MCF 10A (cell line): Measurements from ENCODE around the gene ITPA. TPM values are rescaled to one million over a fixed set of nuclear protein-coding genes. Genes with fewer than 3 reads are reported as not detected.
A peak's percentile ranks its signal among the peaks of the same experiment; 100 is the strongest.

Experiments used
- BruUV-seq: library from RNA; stranded (reverse); fragments of 400-500 nt; replicated peaks from 2 replicates; lab custom pipeline; 2021; lab: Mats Ljungman, UMichigan
- CTCF ChIA-PET: fragments of 300-600 bp; sonication (Branson Sonifier 250); formaldehyde crosslinking; extraction: SDS; loops from one replicate; lab custom pipeline; 2021; ENCODE audit warnings: antibody characterized with exemption, inconsistent platforms; lab: Yijun Ruan, JAX
- POLR2A ChIA-PET: fragments of 300-600, 350-650 bp; sonication (Branson Sonifier 250); formaldehyde crosslinking; extraction: SDS; loops from one replicate; lab custom pipeline; 2020; ENCODE audit warnings: antibody characterized with exemption, inconsistent platforms; lab: Yijun Ruan, JAX
- DNase-seq: peaks from one replicate; pipeline ENCODE4 v3.0.0-alpha.2; 2018; ENCODE audit not compliant: unreplicated experiment
- H3K27ac Mint-ChIP-seq: one replicate; pipeline ENCODE4 v1.8.0; 2022; ENCODE audit warnings: mild to moderate bottlenecking, low read depth, mixed read lengths; ENCODE audit not compliant: unreplicated experiment
- H3K27me3 Mint-ChIP-seq: one replicate; pipeline ENCODE4 v1.8.0; 2022; ENCODE audit warnings: mixed read lengths; ENCODE audit not compliant: insufficient read depth, unreplicated experiment
- H3K36me3 Mint-ChIP-seq: one replicate; pipeline ENCODE4 v1.8.0; 2022; ENCODE audit warnings: mild to moderate bottlenecking, moderate library complexity, mixed read lengths; ENCODE audit not compliant: insufficient read depth, unreplicated experiment
- H3K4me1 Mint-ChIP-seq: one replicate; pipeline ENCODE4 v1.8.0; 2022; ENCODE audit warnings: mixed read lengths; ENCODE audit not compliant: insufficient read depth, unreplicated experiment
- H3K4me3 Mint-ChIP-seq: one replicate; pipeline ENCODE4 v1.8.0; 2022; ENCODE audit warnings: mild to moderate bottlenecking, moderate library complexity, mixed read lengths; ENCODE audit not compliant: unreplicated experiment
- H3K9me3 Mint-ChIP-seq: one replicate; pipeline ENCODE4 v1.8.0; 2022; ENCODE audit warnings: mixed read lengths; ENCODE audit not compliant: unreplicated experiment
- CTCF ChIP-seq: fragments of 200-600 bp; IDR thresholded peaks from one replicate; pipeline ENCODE4 v1.8.0; 2022; ENCODE audit warnings: antibody characterized with exemption, mild to moderate bottlenecking; ENCODE audit not compliant: unreplicated experiment
- intact Hi-C: fragments of 100-400 bp; cut with micrococcal nuclease; formaldehyde crosslinking; loops from 2 replicates; pipeline ENCODE4 v1.14.1; 2022
- total RNA-seq: library from RNA; stranded (reverse); gene quantifications from 2 replicates; pipeline ENCODE4 v1.2.3, GENCODE V29; 2022

The ITPA gene
- total RNA-seq, 1 experiment from 2014 or later = 97.1 TPM

GRCh38 chr20:3193806-3194616, 15.3 kb upstream of the ITPA start:
- CTCF ChIA-PET = interaction anchor here (0.6 to 1.2 kb wide), 2 partner anchors 9 to 84 kb away, joined by 3 to 4 read pairs; no protein-coding TSS in a partner anchor
- Mint-ChIP-seq H3K27ac (no peak overlapping the region), H3K4me1 (peaks cover 7% of the 10 kb centered on the region), H3K27me3 (no peaks in the 10 kb centered on the region), H3K4me3 (no peak overlapping the region), H3K9me3 (no peaks in the 10 kb centered on the region), H3K36me3 (peaks cover 74% of the 10 kb centered on the region)
- TF ChIP-seq CTCF = no peak
- no peak for DNase-seq
- BruUV-seq = no TSS peak
- intact Hi-C loops = no loop called here
- POLR2A ChIA-PET = interaction anchor here (1.1 kb wide), 1 partner anchor 10 kb away, joined by 3 read pairs; no protein-coding TSS in a partner anchor

DNA sequence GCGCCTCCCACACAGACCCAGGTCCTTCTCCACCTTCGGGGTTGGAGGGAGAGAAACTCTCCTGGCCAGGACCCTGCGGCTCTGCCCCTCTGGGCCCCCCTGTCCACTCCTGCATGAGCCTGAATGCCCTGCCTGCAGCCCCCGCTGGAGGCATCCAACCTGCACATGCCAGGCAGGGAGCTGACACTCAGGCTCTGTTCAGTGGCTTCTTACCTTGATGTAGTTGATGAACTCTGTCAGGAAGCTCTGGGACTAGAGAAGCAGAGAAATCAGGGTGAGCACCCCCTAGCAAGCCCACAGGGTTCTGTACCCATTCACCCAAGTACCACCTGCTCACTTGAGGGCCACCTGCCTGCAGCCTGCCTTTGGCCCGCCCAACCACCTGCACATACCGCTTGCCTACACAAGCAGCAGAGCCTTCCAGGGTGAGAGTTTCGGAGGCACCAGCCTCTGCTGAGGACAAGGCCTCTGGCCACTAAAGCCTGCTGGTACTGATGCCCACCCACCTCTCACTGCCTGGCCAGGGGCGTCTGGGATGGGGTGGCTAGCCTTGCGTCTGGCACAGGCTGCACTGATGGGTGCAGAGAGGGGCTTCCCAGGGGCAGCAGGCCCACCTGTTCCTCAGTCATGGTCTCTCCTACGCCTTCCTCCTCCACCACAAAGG, 14.5 kb upstream of the ITPA start:
- intact Hi-C loops = no loop called here
- no peak overlapping the region for H3K4me3 Mint-ChIP-seq
- peaks cover 82% of the 10 kb centered on the region for H3K36me3 Mint-ChIP-seq
- CTCF ChIA-PET = interaction anchor here (0.6 kb wide), 1 partner anchor 10 kb away, joined by 3 read pairs; no protein-coding TSS in a partner anchor
- POLR2A ChIA-PET = interaction anchor here (0.7 kb wide), 1 partner anchor 592 kb away, joined by 4 read pairs; no protein-coding TSS in a partner anchor
- H3K4me1 Mint-ChIP-seq = peaks cover 7% of the 10 kb centered on the region
- no peak for DNase-seq
- no peak for TF ChIP-seq CTCF
- BruUV-seq = no TSS peak
- no peaks in the 10 kb centered on the region for H3K9me3 Mint-ChIP-seq
- H3K27ac Mint-ChIP-seq = no peak overlapping the region
- H3K27me3 Mint-ChIP-seq = no peaks in the 10 kb centered on the region

DNA sequence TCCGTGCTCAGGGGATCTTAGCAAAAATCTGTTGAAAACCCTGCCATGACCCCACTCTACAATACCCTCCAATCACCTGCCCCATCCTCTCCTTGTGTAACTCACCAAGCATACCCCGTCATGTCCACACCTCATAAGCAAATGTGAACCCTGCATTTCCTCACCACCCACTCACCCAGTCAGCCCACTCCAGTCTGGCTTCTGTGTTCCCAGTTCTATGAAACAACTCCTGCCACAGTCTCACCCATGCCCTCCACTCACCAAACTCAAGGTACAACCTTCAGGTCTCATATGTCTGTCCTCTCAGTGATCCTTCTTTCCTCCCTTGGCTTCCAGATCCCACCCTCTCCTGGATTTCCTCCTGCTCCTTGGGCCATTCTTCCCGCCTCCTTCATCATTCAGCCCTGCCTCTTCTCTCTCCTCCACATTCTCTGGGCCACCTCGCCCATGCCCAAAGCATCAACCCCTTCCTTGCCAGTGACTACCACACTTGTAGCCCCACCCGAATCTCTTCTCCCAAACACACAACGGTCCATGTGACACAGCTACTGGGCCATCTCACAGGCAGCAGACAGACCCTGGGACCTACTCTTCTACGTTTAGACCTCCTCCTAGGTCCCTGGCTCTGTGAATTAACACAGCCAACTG, 13.6 kb upstream of the ITPA start:
- H3K36me3 Mint-ChIP-seq = peaks cover 91% of the 10 kb centered on the region
- BruUV-seq = no TSS peak
- POLR2A ChIA-PET = interaction anchor here (0.6 to 0.7 kb wide), 2 partner anchors 9 to 593 kb away, joined by 3 to 4 read pairs; no protein-coding TSS in a partner anchor
- peaks cover 7% of the 10 kb centered on the region for H3K4me1 Mint-ChIP-seq
- H3K27me3 Mint-ChIP-seq = no peaks in the 10 kb centered on the region
- peak overlapping the region; percentile 88 for H3K27ac Mint-ChIP-seq
- H3K9me3 Mint-ChIP-seq = no peaks in the 10 kb centered on the region
- DNase-seq = no peak
- no peak for TF ChIP-seq CTCF
- H3K4me3 Mint-ChIP-seq = no peak overlapping the region
- intact Hi-C loops = no loop called here
- CTCF ChIA-PET = no interaction called here

DNA sequence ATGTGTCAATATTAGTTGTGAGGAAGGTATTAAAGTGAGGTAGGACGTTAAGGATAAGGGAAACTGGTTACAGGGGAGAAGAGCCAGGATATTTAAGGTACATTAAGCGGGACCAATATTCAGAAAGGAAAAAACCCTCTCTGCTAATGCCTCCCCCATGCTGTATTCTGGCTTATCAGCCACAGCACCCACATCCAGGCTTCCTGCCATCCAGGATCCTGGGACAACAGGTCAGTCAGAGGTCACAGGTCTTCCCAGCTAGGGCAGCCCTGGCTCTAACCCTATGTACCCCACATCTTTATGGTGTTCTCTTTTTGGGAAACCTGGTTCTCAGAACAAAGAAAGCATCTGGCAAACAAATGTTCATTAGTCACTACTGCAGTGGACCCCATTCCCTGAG, 10.1 kb upstream of the ITPA start:
- TF ChIP-seq CTCF = no peak
- peaks cover 7% of the 10 kb centered on the region for H3K4me1 Mint-ChIP-seq
- CTCF ChIA-PET = no interaction called here
- POLR2A ChIA-PET = no interaction called here
- H3K27ac Mint-ChIP-seq = no peak overlapping the region
- H3K36me3 Mint-ChIP-seq = peaks cover 89% of the 10 kb centered on the region
- no TSS peak for BruUV-seq
- H3K4me3 Mint-ChIP-seq = no peak overlapping the region
- intact Hi-C loops = no loop called here
- no peak for DNase-seq
- H3K9me3 Mint-ChIP-seq = no peaks in the 10 kb centered on the region
- H3K27me3 Mint-ChIP-seq = no peaks in the 10 kb centered on the region
